ENCODE results near the gene SCN1B.

The SCN1B gene

DNA sequence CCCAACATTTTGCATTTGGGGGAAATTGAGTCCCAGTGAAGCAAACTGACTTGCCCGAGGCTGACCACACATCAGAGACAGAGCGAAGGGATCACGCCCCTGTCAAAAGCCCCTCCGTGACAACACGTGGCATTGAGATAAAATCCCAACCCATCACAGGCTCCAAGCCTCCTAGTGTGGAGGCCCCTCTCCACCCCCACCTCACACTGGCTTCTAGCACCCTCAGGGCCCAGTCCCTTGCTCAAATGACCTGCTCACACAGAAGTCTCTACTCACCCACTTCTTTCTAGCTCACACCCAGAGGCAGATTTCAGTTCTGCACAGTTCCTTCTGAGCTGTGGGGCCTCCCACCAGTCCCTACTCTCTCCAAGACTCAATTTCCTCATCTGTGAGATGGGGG, 21.5 kb downstream of the SCN1B start:
- DNase-seq = no peak

DNA sequence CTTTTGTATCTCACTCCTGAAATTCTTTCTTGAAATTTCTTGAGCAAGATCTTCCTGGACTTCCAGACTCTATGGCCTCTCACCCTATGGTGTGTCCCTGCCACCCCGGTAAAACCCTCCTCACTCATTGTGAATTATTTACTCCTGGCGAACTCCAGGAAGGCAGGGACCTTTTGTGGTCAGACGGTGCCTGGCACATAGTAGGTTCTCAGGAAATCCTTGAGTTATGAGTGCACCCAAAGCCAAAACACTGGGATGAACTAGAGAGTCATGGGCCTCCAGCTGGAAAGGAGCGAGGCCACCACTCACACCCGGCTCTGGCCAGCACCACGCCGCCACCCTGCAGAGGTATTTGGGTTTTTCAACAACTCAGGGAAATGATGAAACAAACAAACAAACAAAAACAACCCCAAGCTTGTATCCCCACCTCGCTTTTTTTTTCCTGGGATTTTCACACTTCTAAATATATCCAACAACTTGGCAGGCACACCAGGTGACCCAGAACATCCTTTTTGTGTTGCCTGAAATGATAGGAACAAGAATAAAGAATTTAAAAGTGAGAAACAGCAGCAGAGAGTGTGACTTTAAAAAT, 22.4 kb downstream of the SCN1B start:
- DNase-seq = no peak

DNA sequence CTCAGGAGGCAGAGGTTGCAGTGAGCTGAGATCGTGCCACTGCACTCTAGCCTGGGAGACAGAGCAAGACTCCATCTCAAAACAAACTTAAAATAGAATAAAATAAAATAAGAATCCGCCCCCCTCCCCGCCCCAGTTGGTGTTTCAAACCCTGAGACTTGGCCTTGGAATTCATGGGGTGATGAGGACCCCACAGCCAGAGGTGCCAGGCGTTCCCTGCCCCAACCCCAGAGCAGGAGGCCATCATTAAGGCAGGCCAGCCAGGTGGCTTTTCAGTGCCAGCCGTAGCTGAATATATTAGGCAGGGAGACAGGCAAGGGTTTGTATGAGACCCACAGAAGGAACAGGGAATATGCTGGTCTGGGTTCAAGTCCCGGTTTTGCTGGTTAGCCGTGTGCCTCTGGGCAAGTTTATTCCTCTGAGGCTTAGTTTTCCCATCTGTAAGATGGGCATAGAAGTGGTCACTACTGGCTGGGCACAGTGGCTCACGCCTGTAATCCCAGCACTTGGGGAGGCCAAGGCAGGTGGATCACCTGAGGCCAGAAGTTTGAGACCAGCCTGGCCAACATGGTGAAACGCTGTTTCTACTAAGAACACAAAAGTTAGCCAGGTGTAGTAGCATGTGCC, 23.5 kb downstream of the SCN1B start:
- DNase-seq = no peak

DNA sequence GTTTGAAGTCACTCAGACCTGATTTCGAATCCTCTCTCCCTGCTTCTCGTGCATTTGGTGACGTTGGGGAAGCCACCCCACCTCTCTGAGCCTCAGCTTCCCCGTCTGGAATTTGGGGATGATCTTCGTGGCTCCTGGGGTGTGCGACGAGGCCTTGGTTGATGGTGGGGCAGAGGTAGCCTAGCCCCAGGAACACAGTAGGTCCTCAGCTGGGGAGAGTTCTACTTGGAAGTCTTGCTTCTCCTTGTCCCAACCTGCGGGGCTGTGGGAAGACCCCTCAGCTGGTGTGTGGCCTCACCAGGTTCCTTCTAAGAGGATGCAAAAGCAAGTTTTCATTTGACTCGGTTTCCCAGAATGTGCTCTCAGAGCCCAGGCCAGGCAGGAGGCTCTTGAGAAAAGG, 24.4 kb downstream of the SCN1B start:
- DNase-seq = no peak

DNA sequence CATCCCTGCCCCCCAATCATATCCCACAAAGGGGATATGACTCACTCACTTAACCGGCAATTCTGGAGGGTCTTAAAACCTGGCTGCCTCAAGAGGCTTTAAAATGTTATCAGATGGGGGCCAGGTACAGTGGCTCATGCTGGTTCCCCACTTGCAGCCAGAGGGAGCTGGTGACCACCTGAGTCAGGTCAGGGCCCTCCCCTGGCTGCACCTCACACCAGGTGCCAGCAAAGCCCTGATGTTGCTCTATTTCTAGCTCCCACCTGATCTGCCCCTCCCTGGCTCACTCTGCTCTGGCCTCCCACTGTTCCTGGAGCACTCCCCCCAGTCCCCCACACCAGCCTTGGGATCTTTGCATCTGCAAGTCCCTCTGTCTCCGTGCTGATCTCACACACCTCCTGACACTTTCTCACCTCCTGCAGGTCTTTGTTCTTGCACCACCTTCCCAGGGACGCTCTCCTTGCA, 25.5 kb downstream of the SCN1B start:
- no peak for DNase-seq

DNA sequence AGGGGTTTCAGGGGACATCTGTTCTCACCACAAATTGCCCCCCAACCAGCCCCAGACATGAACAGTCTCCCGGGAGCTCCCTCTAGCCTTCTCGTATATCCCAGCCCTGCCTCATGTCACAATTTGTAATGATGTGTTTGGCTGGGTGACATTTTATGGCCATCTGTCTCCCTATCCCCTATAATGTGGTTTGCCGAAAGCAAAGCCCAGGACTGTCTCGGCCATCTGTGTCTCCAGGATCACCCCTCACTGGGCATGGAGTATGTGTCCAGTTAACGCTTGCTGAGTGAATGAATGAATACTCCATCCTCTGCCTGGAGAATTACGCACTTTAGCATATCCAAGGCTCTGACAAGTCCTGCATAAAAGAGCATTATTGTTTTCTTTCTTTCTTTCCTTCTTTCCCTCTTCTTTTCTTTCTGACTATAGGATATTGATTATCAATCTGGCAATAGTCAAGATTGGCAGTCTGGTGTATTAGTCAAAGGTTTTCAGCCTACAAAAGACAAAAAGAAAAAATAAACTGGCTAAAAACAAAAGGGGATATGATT, 26.3 kb downstream of the SCN1B start:
- no peak for DNase-seq

DNA sequence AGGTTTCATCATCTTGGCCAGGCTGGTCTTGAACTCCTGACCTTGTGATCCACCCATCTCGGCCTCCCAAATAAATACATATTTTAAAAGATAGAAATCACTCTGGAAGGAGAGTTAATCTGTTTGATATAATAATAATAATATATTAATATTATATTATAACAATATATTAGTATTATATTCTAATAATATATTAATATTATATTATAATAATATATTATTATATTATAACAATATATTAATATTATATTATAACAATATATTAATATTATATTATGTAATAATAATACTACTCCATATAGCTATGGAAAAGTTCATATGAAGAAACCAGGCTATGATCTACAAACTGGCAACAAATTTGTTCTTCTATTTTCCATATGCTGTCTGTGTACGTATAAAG, 28.1 kb downstream of the SCN1B start:
- DNase-seq = no peak

DNA sequence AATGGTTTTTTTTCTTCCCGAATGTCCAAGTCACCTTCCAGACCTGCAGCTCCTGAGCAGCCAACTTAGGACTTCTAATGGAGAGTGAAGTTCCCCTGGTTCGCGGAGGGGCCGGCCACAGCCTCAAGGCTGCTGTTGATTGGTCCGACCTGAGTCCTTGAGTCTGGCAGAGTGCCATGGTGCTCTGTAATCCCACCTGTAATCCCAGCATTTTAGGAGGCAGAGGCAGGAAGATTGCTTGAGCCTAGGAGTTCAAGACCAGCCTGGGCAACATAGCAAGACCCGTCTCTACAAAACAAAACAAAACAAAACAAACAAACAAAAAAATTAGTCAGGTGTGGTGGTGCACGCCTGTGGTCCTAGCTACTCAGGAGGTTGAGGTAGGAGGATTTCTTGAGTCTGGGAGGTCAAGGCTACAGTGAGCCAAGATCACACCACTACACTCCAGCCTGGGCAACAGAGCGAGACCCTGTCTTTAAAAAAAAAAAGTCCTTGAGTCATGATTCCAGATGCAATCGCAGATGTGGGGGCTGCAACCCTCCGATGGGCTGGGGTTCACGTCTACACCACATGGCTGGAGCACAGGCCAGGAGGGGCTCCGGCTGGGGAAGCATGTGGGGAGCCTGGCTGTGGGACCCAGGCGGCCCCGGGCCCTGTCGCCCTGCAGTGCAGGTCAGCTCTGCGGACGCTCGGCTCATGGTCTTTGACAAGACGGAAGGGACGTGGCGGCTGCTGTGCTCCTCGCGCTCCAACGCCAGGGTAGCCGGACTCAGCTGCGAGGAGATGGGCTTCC, 28.9 kb downstream of the SCN1B start:
- DNase-seq = no peak

DNA sequence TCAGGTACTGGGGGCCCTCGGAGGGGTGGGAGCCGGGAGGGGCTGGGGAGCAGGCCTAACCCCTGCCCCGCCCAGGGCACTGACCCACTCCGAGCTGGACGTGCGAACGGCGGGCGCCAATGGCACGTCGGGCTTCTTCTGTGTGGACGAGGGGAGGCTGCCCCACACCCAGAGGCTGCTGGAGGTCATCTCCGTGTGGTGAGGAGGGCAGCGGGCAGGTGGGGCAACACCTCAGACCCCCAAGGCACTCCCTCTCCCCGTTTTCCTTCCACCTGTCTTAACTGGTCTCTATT, 29.5 kb downstream of the SCN1B start:
- no peak for DNase-seq

DNA sequence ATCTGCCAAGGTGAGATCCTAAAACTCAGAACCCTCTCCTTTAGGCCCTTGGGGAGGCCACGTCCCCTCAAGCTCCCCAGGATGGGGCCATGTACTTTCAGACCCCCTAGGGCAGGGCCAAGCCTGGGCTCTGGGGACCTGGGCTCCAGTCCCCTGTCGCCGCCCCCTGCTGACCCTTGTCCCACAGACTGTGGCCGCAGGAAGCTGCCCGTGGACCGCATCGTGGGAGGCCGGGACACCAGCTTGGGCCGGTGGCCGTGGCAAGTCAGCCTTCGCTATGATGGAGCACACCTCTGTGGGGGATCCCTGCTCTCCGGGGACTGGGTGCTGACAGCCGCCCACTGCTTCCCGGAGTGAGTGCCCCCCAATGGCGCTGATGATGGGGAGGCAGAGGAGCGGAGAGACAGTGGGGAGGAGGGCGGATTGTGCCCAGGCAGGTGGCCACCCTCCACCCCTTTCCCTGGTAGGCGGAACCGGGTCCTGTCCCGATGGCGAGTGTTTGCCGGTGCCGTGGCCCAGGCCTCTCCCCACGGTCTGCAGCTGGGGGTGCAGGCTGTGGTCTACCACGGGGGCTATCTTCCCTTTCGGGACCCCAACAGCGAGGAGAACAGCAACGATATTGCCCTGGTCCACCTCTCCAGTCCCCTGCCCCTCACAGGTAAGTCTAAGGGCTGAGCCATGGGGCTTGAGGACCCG, 30.0 kb downstream of the SCN1B start:
- DNase-seq = no peak

DNA sequence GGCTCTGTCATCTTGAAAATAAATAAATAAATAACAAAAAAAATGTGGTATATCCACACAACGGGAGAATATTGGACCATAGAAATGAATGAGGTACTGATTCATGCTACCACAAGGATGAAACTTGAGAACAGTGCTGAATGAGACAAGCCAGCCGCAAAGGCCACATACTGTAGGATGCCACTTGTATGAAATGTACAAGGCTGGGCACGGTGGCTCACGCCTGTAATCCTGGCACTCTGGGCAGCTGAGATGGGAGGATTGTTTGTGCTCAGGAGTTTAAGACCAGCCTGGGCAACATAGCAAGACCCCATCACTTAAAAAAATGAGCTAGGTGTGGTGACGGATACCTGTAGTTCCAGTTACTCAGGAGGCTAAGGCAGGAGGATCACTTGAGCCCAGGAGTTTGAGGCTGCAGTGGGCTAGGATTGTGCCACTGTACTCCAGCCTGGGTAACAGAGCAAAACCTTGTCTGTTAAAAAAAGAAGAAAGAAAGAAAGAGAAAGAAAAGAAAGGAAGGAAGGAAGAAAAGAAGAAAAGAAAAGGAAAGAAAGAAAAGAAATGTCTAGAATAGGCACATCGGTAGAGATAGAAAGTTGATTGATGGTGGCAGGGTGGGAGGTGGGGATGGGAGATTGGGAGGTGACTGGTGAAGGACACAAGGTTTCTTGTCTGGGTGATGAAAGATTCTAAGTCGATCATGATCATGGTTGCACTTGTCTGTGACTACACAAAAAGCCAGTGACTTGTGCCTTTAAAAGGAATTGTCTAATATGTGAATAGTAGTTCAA, 31.5 kb downstream of the SCN1B start:
- DNase-seq = no peak

DNA sequence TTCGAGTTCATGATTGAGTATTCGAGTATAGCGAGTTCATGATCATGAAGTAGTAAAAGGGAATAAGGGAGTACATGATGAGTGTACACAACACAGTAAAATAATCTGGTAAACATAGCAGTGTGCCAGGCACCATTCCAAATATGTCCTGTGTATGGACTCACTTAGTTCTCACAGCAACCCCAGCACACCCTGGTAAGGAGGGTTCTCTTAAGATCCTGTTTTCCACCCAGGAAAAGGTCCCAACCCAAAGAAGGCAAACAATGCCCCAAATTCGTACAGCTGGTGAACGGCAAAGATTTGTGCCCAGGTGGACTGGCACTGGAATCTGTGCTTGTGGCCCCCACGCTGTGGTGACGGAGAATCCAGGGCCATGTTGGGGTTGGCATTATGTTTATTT, 32.7 kb downstream of the SCN1B start:
- no peak for DNase-seq

DNA sequence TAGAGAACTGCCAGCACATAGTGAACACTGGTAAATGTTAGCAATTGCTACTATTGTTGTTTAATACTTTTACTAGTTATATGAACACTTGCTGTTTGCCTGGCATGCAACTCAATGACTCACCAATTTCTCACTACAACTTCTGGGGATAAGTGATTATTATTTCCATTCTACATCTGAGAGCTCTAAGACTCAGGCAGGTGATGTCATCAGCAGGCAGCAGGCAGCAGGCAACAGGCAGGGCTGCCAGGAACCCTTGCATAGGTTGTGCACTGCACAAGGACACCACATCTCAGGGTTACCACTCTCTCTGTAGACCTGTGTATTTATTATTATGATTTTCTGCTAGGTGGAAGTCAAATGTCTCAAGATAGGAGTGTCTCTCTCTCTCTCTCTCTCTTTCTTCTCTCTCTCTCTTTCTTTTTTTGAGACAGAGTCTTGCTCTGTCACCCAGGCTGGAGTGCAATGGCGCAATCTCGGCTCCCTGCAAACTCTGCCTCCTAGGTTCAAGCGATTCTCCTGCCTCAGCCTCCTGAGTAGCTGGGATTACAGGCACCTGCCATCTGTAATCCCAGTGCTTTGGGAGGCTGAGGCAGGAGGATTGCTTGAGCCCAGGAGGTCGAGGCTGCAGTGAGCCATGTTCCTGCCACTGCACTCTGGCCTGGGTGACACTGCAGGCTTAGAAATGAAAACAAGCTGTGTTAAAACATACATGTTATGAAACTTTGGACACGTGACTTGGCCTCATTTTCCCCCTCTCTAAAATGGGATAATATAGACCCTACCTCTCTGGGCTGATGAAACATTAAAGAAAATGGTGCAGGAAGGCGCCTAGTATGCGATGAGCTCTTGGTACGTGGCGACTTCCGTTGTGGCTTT, 33.9 kb downstream of the SCN1B start:
- peak in 1 of 51 donors; percentile 7 for DNase-seq

DNA sequence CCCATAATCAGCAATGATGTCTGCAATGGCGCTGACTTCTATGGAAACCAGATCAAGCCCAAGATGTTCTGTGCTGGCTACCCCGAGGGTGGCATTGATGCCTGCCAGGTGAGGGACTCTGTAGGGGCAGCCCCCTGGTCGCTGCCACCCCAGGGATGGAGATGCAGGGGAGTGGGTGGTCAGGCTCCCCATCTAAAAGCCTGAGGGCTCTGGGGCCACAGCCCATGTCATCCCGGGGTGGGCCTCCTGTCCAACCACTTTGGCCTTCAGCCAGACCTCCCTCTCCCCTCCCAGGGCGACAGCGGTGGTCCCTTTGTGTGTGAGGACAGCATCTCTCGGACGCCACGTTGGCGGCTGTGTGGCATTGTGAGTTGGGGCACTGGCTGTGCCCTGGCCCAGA, 35.3 kb downstream of the SCN1B start:
- DNase-seq = no peak

DNA sequence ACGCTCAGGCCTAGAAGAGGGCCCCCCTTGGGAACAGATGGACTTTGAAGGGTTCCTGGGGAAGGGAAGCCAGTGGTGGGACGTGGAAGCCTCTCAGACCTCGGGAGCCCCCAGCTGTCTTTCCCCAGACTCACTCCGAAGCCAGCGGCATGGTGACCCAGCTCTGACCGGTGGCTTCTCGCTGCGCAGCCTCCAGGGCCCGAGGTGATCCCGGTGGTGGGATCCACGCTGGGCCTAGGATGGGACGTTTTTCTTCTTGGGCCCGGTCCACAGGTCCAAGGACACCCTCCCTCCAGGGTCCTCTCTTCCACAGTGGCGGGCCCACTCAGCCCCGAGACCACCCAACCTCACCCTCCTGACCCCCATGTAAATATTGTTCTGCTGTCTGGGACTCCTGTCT, 35.9 kb downstream of the SCN1B start:
- DNase-seq = no peak

DNA sequence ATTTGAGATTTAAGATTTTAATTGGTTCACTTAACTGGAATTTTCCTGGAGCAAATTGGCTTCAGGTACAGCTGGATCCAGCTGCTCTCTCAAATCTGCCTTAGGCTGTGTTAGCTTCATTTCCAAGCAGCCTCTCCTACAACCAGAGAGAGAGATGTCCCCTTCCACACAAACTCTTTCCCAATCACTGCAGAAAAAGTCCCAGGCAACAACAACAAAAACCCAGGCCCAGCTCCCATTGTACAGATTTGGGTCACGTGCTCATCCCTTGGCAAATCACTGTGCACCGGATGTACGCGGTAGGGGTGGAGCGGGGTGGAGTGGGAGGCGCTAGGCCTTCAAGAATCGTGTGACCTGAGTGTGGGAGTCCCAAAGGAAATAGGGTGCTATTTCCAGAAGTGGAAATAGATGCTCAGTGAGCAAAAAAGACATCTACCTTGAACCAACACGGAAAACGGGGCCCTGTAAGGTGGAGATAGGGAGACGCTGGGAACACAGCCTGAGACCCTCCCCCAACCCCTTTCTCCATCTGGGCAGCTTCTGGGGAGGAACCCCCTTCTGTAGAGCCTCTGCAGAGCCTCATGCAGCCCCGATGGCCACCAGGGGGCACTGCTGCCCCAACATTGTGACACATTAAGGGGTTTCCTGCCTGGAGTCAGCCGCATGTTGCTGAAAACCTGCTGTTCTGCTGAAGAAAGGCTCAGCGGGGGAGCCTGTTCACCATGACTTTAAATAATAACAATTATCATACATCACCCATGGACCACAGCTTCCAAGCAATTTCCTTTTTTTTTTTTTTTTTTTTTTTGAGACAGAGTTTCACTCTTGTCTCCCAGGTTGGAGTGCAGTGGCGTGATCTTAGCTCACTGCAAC, 36.7 kb downstream of the SCN1B start:
- peak in 50 of 51 donors; percentile 16 to 94 (median 69) for DNase-seq

DNA sequence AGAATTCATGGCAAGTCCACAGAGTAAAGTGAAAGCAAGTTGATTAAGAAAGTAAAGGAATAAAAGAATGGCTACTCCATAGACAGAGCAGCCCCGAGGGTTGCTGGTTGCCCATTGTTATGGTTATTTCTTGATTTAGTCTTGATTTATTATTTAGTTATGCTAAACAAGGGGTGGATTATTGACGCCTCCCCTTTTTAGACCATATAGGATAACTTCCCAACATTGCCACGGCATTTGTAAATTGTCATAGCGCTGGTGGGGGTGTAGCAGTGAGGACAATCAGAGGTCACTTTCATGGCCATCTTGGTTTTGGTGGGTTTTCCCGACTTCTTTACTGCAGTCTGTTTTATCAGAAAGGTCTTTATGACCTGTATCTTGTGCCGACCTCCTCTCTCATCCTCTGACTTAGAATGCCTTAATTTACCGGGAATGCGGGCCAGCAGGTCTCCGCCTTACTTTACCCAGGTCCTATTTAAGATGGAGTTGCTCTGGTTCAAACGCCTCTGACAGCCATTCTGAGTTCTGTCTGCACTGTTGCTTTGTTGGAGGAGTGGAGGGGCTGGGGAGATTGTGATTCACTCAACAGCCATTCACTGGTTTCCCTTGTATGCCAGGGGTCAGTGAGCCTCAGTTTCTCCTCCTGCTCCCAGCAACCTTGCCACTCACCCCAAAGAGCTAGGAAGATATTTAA, 38.8 kb downstream of the SCN1B start:
- DNase-seq = no peak

DNA sequence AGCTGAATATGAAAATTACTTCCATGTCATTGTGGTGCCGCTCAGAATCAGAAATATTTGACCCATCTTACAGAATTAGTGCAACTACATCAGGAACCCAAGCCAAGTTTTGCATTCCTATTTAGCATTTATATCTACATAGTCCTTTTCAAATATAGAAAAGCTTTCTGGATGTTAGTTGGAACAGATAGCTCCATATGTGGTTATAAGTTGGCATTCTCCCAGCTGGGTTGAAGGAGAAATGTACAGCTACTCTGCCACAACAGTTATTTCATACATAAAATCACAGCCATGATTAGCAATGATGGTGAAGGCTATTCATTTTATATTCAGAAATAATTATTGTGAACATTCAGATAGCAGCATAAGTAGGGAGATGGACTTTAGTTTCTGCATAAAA, 39.4 kb downstream of the SCN1B start:
- DNase-seq = no peak

DNA sequence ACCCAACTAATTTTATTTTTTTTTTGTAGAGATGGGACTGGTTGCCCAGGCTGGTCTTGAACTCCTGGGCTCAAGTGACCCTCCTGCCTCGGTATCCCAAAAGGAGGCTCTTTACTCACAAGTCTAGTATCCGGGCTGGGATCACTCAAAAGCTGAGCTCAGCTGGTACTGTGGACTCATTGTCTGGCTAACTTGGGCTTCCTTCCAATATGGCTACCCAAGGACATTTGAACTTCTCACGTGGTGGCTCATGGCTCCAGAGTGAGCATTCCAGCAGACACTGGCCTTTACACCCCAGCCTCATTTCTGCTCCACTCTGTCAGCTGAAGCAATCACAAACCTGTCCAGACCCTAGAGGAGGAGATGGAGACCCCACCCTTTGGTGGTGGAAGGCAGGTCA, 40.2 kb downstream of the SCN1B start:
- DNase-seq = no peak
